ENCODE results near the gene TXNRD2. TPM values are rescaled to one million over a fixed set of nuclear protein-coding genes. Genes with fewer than 3 reads are reported as not detected.

The TXNRD2 gene
- total and polyA plus RNA-seq, 10 of the 15 experiments (the other 5 are each of a cell fraction or from before 2014, with no cell fraction given), result 1.6 to 26.0 (median 13.9) TPM

DNA sequence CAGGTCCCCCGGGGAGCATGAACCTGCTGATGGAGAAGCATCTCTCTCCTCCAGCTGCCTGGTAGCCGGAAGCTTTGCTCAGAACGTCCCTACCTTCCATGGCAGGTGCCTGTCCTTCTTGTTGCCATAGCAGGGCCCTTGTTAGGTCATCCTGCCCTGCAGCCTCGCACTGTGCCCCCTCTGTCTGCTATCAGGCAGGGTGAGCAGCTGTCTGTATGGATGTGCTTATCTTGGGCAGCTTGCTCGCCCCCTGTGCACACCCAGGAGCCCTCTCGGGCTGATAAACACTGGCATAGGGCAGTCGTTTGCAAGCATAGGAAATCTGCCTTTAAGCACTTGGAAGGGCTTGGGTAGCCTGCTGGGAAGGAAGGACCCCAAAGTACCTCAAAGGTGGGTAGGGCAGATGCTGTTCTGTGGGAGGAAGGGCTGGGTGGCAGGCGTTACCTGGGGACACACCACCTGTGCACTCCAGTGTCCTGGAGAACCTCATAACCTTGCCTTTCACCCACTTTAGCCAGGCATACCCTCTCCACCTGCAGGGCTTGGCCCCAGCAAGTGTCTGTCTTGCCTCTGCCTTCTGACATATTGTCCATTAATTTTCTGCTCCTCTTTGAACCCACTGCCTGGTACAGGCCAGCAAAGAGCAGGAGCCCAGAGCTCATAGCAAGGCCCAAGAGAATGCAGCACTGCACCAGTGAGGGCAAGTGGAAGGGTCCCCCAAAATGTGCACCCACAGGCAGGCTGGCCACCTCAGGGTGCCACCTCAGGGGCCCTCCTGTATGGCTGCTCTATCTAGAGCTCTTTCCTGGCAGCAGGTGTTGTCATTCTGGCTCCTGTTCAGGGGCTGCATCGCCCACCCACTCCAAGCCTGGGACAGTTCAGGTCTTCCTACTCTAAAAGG lies 8.0 kb downstream of the TXNRD2 start:
- POLR2A ChIA-PET, result no interaction called here
- no peak overlapping the region for H3K4me2 ChIP-seq (ENCODE audit: control insufficient read depth, insufficient read depth)

More for the DNA sequence above, 8.0 kb downstream of the TXNRD2 start:
- Histone ChIP-seq H3K79me2 (ENCODE audit: control insufficient read depth, insufficient read depth, low read length) (no peaks in the 10 kb centered on the region), H3K4me3 (no peak overlapping the region), H2AFZ (ENCODE audit: control insufficient read depth, low read depth, low read length) (no peak overlapping the region), H3K9me3 (replicated peaks; ENCODE audit: control insufficient read depth, insufficient read depth, low read length) (no peaks in the 10 kb centered on the region; the same call in 2 of the 3 replicates), H3K27ac (ENCODE audit: control insufficient read depth, insufficient read depth) (no peak overlapping the region), H4K20me1 (ENCODE audit: control insufficient read depth, insufficient read depth) (no peaks in the 10 kb centered on the region), H3K9ac (ENCODE audit: control insufficient read depth, insufficient read depth, low read length) (no peak overlapping the region), H3K27me3 (replicated peaks in 1 of 2; ENCODE audit: control insufficient read depth in 2 of 2, insufficient read depth in 2 of 2, low read length in 1 of 2) (no peaks in the 10 kb centered on the region), H3K4me1 (ENCODE audit: control insufficient read depth, insufficient read depth, low read length) (no peaks in the 10 kb centered on the region), H3K36me3 (ENCODE audit: control insufficient read depth in 2 of 2, insufficient read depth in 2 of 2, low read length in 1 of 2) (no peaks in the 10 kb centered on the region)
- FAIRE-seq, result no peak
- in situ Hi-C loops (cut with MboI) (no loop called here), intact Hi-C loops (cut with micrococcal nuclease; ENCODE audit: unreplicated experiment) (no loop called here)
- ChIA-PET CTCF (interaction anchor here (1.7 kb wide), 2 partner anchors 15 to 20 kb away, joined by 5 read pairs; no protein-coding TSS in a partner anchor), RAD21 (ENCODE audit: unreplicated experiment) (no interaction called here), SMC1A (ENCODE audit: uncharacterized antibody, unreplicated experiment) (no interaction called here)
- 77% methylated on average over 9 of the region's 9 CpGs for WGBS (ENCODE audit: insufficient coverage, insufficient replicate concordance, low lambda C conversion rate, missing lambda C conversion rate)
- ATAC-seq, result no peak
- BruUV-seq (replicated peaks), result no TSS peak
- TF ChIP-seq E4F1 (IDR thresholded peaks at IDR 0.05; ENCODE audit: borderline replicate concordance, partially characterized antibody), result no peak
- TF ChIP-seq, protein P1, sequence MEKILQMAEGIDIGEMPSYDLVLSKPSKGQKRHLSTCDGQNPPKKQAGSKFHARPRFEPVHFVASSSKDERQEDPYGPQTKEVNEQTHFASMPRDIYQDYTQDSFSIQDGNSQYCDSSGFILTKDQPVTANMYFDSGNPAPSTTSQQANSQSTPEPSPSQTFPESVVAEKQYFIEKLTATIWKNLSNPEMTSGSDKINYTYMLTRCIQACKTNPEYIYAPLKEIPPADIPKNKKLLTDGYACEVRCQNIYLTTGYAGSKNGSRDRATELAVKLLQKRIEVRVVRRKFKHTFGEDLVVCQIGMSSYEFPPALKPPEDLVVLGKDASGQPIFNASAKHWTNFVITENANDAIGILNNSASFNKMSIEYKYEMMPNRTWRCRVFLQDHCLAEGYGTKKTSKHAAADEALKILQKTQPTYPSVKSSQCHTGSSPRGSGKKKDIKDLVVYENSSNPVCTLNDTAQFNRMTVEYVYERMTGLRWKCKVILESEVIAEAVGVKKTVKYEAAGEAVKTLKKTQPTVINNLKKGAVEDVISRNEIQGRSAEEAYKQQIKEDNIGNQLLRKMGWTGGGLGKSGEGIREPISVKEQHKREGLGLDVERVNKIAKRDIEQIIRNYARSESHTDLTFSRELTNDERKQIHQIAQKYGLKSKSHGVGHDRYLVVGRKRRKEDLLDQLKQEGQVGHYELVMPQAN (conservative IDR thresholded peaks at IDR 0.05), result no peak
- TF ChIP-seq NFXL1 (IDR thresholded peaks at IDR 0.05; ENCODE audit: borderline replicate concordance), result no peak
- no peak for TF ChIP-seq PML (IDR thresholded peaks at IDR 0.05; ENCODE audit: low read length)
- TF ChIP-seq SP1 (IDR thresholded peaks at IDR 0.05; ENCODE audit: low read depth, low read length), result no peak
- TF ChIP-seq NFYB (IDR thresholded peaks at IDR 0.05; ENCODE audit: insufficient read depth, low read depth, low read length), result no peak
- TF ChIP-seq, protein P2, sequence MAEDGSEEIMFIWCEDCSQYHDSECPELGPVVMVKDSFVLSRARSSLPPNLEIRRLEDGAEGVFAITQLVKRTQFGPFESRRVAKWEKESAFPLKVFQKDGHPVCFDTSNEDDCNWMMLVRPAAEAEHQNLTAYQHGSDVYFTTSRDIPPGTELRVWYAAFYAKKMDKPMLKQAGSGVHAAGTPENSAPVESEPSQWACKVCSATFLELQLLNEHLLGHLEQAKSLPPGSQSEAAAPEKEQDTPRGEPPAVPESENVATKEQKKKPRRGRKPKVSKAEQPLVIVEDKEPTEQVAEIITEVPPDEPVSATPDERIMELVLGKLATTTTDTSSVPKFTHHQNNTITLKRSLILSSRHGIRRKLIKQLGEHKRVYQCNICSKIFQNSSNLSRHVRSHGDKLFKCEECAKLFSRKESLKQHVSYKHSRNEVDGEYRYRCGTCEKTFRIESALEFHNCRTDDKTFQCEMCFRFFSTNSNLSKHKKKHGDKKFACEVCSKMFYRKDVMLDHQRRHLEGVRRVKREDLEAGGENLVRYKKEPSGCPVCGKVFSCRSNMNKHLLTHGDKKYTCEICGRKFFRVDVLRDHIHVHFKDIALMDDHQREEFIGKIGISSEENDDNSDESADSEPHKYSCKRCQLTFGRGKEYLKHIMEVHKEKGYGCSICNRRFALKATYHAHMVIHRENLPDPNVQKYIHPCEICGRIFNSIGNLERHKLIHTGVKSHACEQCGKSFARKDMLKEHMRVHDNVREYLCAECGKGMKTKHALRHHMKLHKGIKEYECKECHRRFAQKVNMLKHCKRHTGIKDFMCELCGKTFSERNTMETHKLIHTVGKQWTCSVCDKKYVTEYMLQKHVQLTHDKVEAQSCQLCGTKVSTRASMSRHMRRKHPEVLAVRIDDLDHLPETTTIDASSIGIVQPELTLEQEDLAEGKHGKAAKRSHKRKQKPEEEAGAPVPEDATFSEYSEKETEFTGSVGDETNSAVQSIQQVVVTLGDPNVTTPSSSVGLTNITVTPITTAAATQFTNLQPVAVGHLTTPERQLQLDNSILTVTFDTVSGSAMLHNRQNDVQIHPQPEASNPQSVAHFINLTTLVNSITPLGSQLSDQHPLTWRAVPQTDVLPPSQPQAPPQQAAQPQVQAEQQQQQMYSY (CRISPR knock-in tag; IDR thresholded peaks at IDR 0.05), result no peak
- TF ChIP-seq, protein P3, sequence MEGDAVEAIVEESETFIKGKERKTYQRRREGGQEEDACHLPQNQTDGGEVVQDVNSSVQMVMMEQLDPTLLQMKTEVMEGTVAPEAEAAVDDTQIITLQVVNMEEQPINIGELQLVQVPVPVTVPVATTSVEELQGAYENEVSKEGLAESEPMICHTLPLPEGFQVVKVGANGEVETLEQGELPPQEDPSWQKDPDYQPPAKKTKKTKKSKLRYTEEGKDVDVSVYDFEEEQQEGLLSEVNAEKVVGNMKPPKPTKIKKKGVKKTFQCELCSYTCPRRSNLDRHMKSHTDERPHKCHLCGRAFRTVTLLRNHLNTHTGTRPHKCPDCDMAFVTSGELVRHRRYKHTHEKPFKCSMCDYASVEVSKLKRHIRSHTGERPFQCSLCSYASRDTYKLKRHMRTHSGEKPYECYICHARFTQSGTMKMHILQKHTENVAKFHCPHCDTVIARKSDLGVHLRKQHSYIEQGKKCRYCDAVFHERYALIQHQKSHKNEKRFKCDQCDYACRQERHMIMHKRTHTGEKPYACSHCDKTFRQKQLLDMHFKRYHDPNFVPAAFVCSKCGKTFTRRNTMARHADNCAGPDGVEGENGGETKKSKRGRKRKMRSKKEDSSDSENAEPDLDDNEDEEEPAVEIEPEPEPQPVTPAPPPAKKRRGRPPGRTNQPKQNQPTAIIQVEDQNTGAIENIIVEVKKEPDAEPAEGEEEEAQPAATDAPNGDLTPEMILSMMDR (IDR thresholded peaks at IDR 0.05 in 2 of 3, conservative IDR thresholded peaks at IDR 0.05 in 1 of 3; ENCODE audit: control insufficient read depth in 2 of 3, extremely low read depth in 1 of 3, insufficient read depth in 1 of 3, low read depth in 3 of 3, low read length in 3 of 3), result no peak
- TF ChIP-seq ZNF384 (IDR thresholded peaks at IDR 0.05; ENCODE audit: borderline replicate concordance, low read depth, low read length), result no peak
- DNase-seq (ENCODE audit: low read depth, low spot score), result no peak
